Neural progenitor cell (in vitro differentiated cells): Measurements from ENCODE around the gene COL20A1.

Experiments
- CTCF ChIP-seq: fragments of 200-600 bp; sonication (generic); IDR thresholded peaks from 2 replicates; pipeline ENCODE4 v1.5.1; 2017; ENCODE audit warnings: antibody characterized with exemption, mild to moderate bottlenecking
- EZH2 ChIP-seq: fragments of 200-600 bp; sonication (generic); IDR thresholded peaks from 2 replicates; pipeline ENCODE4 v1.6.1; 2017; ENCODE audit warnings: antibody characterized with exemption, mild to moderate bottlenecking, moderate library complexity
- EZH2phosphoT487 ChIP-seq: fragments of 200-600 bp; sonication (generic); IDR thresholded peaks from 2 replicates; pipeline ENCODE4 v1.6.1; 2017; ENCODE audit warnings: antibody characterized with exemption

DNA sequence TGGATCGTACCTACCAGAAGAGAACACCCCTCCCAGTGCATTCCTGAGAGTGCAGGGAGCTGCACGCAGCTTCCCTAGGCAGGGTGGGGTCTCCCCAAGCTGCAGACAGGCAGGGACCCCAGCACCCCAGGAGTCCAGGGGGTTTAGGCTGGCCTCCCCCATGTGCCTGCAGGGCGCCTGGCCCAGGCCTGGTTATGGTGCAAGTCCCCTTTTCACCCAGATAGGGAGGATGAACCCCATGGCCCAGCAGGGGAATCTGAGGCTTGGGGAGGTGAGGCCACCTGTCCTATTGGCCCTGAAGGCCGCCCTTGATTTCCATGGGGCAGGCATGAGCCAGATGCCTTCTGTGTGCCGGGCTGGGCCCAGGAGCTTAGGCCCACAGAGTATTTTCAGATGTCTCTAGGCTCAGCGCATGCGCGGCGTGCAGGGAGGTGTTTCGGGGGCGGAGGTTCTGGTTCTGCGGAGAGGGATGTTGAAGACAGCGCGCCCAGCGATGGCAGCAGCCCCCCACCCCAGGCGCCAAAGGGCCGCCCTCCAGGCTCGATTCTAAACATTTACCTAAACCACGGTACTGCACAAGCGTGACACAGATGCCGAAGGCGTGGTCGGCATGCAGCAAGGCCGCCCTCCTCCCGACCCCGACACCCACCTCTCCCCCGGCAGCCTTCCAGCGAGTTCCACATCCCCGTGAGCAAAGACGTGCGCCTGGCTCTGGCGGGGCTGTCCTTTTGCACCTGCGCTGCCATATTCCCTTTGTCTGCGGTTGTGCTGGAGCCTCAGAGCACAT is 29.4 kb downstream of the COL20A1 start:
- no peak for TF ChIP-seq CTCF
- TF ChIP-seq EZH2, result no peak
- TF ChIP-seq EZH2phosphoT487, result no peak
